PC-9 (cell line): ENCODE results near the gene SPINK4. TPM values are rescaled to one million over a fixed set of nuclear protein-coding genes. Genes with fewer than 3 reads are reported as not detected.

ENCODE experiments used
- BruUV-seq: library from RNA; stranded (reverse); fragments of 400-500 nt; replicated peaks from 2 replicates; lab custom pipeline; 2021; lab: Mats Ljungman, UMichigan
- CTCF ChIA-PET: fragments of 300-600 bp; sonication (Branson Sonifier 250); formaldehyde crosslinking; loops from one replicate; lab custom pipeline; 2022; ENCODE audit warnings: antibody characterized with exemption; lab: Charles Lee
- POLR2A ChIA-PET: fragments of 300-600 bp; sonication (Branson Sonifier 250); formaldehyde crosslinking; loops from one replicate; lab custom pipeline; 2022; ENCODE audit warnings: antibody characterized with exemption; ENCODE audit not compliant: unreplicated experiment; lab: Charles Lee
- DNase-seq, 2 experiments: peaks; one replicate each; pipeline versions ENCODE4 v3.0.0 to v3.0.0-alpha.2; 2015 to 2022; ENCODE audit warnings: mixed read lengths in 1 of 2
- H2AFZ ChIP-seq: fragments of 200-600 bp; sonication (generic); 2 replicates; pipeline ENCODE4 v1.8.1; 2017; ENCODE audit warnings: antibody characterized with exemption
- H3F3A ChIP-seq: fragments of 200-600 bp; sonication (generic); 2 replicates; pipeline ENCODE4 v1.8.1; 2017; ENCODE audit warnings: antibody characterized with exemption, mild to moderate bottlenecking, low read depth; ENCODE audit not compliant: insufficient read depth
- H3K27ac ChIP-seq: fragments of 200-600 bp; sonication (generic); 2 replicates; pipeline ENCODE4 v1.6.1; 2016; ENCODE audit warnings: mixed run types
- H3K27me3 ChIP-seq: fragments of 200-600 bp; sonication (generic); 2 replicates; pipeline ENCODE4 v1.6.1; 2016; ENCODE audit warnings: low read depth, mixed run types; ENCODE audit not compliant: insufficient read depth
- H3K36me3 ChIP-seq: fragments of 200-600 bp; sonication (generic); 2 replicates; pipeline ENCODE4 v1.6.1; 2016; ENCODE audit warnings: low read depth, mixed run types
- H3K4me1 ChIP-seq: fragments of 200-600 bp; sonication (generic); replicated peaks from 2 replicates; pipeline ENCODE4 v1.6.1; 2016; ENCODE audit warnings: mixed run types; ENCODE audit not compliant: insufficient read depth
- H3K4me2 ChIP-seq: fragments of 200-600 bp; sonication (generic); 2 replicates; pipeline ENCODE4 v1.6.1; 2017; ENCODE audit warnings: mixed run types
- H3K4me3 ChIP-seq: fragments of 200-600 bp; sonication (generic); 2 replicates; pipeline ENCODE4 v1.6.1; 2016; ENCODE audit warnings: mixed run types
- H3K79me2 ChIP-seq: fragments of 200-600 bp; sonication (generic); 2 replicates; pipeline ENCODE4 v1.6.1; 2017; ENCODE audit warnings: low read depth, mixed run types
- H3K9me2 ChIP-seq: fragments of 200-600 bp; sonication (generic); 2 replicates; pipeline ENCODE4 v1.8.1; 2017; ENCODE audit warnings: mild to moderate bottlenecking; ENCODE audit not compliant: insufficient read depth
- H3K9me3 ChIP-seq: fragments of 200-600 bp; sonication (generic); 2 replicates; pipeline ENCODE4 v1.8.1; 2016; ENCODE audit warnings: low read depth; ENCODE audit not compliant: insufficient read depth
- H4K20me1 ChIP-seq: fragments of 200-600 bp; sonication (generic); 2 replicates; pipeline ENCODE4 v1.8.1; 2017; ENCODE audit not compliant: insufficient read depth
- CTCF ChIP-seq: fragments of 200-600 bp; sonication (generic); conservative IDR thresholded peaks from 2 replicates; pipeline ENCODE4 v1.6.1; 2017; ENCODE audit warnings: mixed run types, antibody characterized with exemption, mild to moderate bottlenecking, moderate library complexity
- EZH2 ChIP-seq: fragments of 200-600 bp; sonication (generic); IDR thresholded peaks from 2 replicates; pipeline ENCODE4 v1.8.0; 2017; ENCODE audit warnings: antibody characterized with exemption, low read depth
- intact Hi-C: fragments of 100-400 bp; cut with micrococcal nuclease; formaldehyde crosslinking; loops from one replicate; pipeline ENCODE4 v1.10.0; 2022; ENCODE audit not compliant: unreplicated experiment
- total RNA-seq: library from RNA; stranded (reverse); gene quantifications from 2 replicates; pipeline ENCODE4 v1.2.3, GENCODE V29; 2021

SPINK4 gene
- total RNA-seq, 1 experiment from 2014 or later = not detected

- CTCF ChIA-PET = no interaction called here
- no peak overlapping the region for H3K4me2 ChIP-seq
- peaks cover 2% of the 10 kb centered on the region; the same call in 1 of the 2 replicates for H3F3A ChIP-seq
- BruUV-seq = no TSS peak
- H3K4me3 ChIP-seq = no peak overlapping the region
- TF ChIP-seq EZH2 = no peak
- TF ChIP-seq CTCF = no peak
- POLR2A ChIA-PET = no interaction called here
- no peak overlapping the region for H3K27ac ChIP-seq
- H3K4me1 ChIP-seq = no peaks in the 10 kb centered on the region; the same call in 1 of the 2 replicates
- no peaks in the 10 kb centered on the region for H3K9me3 ChIP-seq
- intact Hi-C loops = loop anchor here (10.0 kb wide), 1 partner anchor 79 kb away; no protein-coding TSS in a partner anchor
- H4K20me1 ChIP-seq = peaks cover 4% of the 10 kb centered on the region; the same call in 1 of the 2 replicates
- peaks cover 41% of the 10 kb centered on the region for H3K79me2 ChIP-seq
- H3K9me2 ChIP-seq = no peaks in the 10 kb centered on the region
- no peak overlapping the region for H2AFZ ChIP-seq
- no peaks in the 10 kb centered on the region for H3K36me3 ChIP-seq
- DNase-seq = no peak
- no peaks in the 10 kb centered on the region for H3K27me3 ChIP-seq
Observed at GRCh38 chr9:33295571-33295970, 55.6 kb downstream of the SPINK4 start.

- no peaks in the 10 kb centered on the region; the same call in 1 of the 2 replicates for H3K36me3 ChIP-seq
- TF ChIP-seq CTCF = no peak
- no peak for TF ChIP-seq EZH2
- peaks cover 26% of the 10 kb centered on the region for H3K79me2 ChIP-seq
- no TSS peak for BruUV-seq
- ChIA-PET POLR2A (no interaction called here), CTCF (no interaction called here)
- intact Hi-C loops = loop anchor here (10.0 kb wide), 1 partner anchor 77 kb away; no protein-coding TSS in a partner anchor
- no peaks in the 10 kb centered on the region for H3K4me1 ChIP-seq
- H2AFZ ChIP-seq = no peak overlapping the region
- no peak overlapping the region for H3K4me3 ChIP-seq
- H3K9me2 ChIP-seq = no peaks in the 10 kb centered on the region
- H3K27ac ChIP-seq = no peak overlapping the region
- H4K20me1 ChIP-seq = peaks cover 2% of the 10 kb centered on the region; the same call in 1 of the 2 replicates
- H3F3A ChIP-seq = no peaks in the 10 kb centered on the region
- DNase-seq = no peak
- H3K9me3 ChIP-seq = no peaks in the 10 kb centered on the region
- H3K4me2 ChIP-seq = no peak overlapping the region
- no peaks in the 10 kb centered on the region for H3K27me3 ChIP-seq
Observed at GRCh38 chr9:33297432-33297831, 57.5 kb downstream of the SPINK4 start.

Other genes with a start within 250 kb of the SPINK4 start
- gene APTX, start 238.5 kb upstream of the SPINK4 start, total RNA-seq = 37.3 and 44.3 TPM in 2 replicates
- 78.0 and 88.4 TPM in 2 replicates for gene DNAJA1, start 214.9 kb upstream of the SPINK4 start, total RNA-seq
- gene SMU1, start 163.5 kb upstream of the SPINK4 start, total RNA-seq = 12.6 and 14.5 TPM in 2 replicates
- gene B4GALT1, start 72.8 kb upstream of the SPINK4 start, total RNA-seq = 75.6 and 87.2 TPM in 2 replicates
- gene BAG1, start 24.5 kb downstream of the SPINK4 start, total RNA-seq = 21.9 and 35.5 TPM in 2 replicates
- gene CHMP5, start 24.9 kb downstream of the SPINK4 start, total RNA-seq = 63.0 and 78.2 TPM in 2 replicates
- gene NFX1, start 50.3 kb downstream of the SPINK4 start, total RNA-seq = 14.9 and 15.0 TPM in 2 replicates
- 0.59 TPM in 1 of 2 replicates, not detected in the other for gene AQP7, start 162.4 kb downstream of the SPINK4 start, total RNA-seq
- 9.9 and 15.3 TPM in 2 replicates for gene AQP3, start 207.4 kb downstream of the SPINK4 start, total RNA-seq
- 15.5 and 16.2 TPM in 2 replicates for gene NOL6, start 233.8 kb downstream of the SPINK4 start, total RNA-seq